ENCODE measurements around the gene FKBP14. TPM values are rescaled to one million over a fixed set of nuclear protein-coding genes. Genes with fewer than 3 reads are reported as not detected.
A peak's percentile ranks its signal among the peaks of the same experiment; 100 is the strongest.

The FKBP14 gene
- total RNA-seq, 3 donors from 2014 or later: 8.9 to 13.4 (median 11.8) TPM

GRCh38 chr7:30027065-30027456 lies 559 bp upstream of the FKBP14 start:
- Histone ChIP-seq H3K36me3 (ENCODE audit: low read depth) (no peaks in the 10 kb centered on the region), H3K4me1 (ENCODE audit: low read depth) (peaks cover 23% of the 10 kb centered on the region)
- no peak for TF ChIP-seq CTCF (IDR thresholded peaks at IDR 0.05)

GRCh38 chr7:30023524-30023923 lies 3.0 kb downstream of the FKBP14 start:
- Histone ChIP-seq H3K36me3 (ENCODE audit: low read depth) (no peaks in the 10 kb centered on the region), H3K9me3 (no peaks in the 10 kb centered on the region), H3K4me3 (no peak overlapping the region), H3K4me1 (ENCODE audit: low read depth) (peaks cover 17% of the 10 kb centered on the region)
- no peak for ATAC-seq
- TF ChIP-seq CTCF (IDR thresholded peaks at IDR 0.05): no peak
- intact Hi-C loops (cut with DNase I, micrococcal nuclease): no loop called here
- DNase-seq: no peak

More at GRCh38 chr7:30027065-30027456, 559 bp upstream of the FKBP14 start:
- DNase-seq (no peak), ATAC-seq (peak; percentile 10)
- peak overlapping the region; percentile 12 for H3K4me3 ChIP-seq
- intact Hi-C loops (cut with DNase I, micrococcal nuclease): no loop called here
- no peaks in the 10 kb centered on the region for H3K9me3 ChIP-seq

- intact Hi-C loops (cut with DNase I, micrococcal nuclease): no loop called here
- TF ChIP-seq CTCF (IDR thresholded peaks at IDR 0.05): no peak
- DNase-seq: no peak
- H3K9me3 ChIP-seq: no peaks in the 10 kb centered on the region
- H3K4me1 ChIP-seq (ENCODE audit: low read depth): peaks cover 17% of the 10 kb centered on the region
- no peaks in the 10 kb centered on the region for H3K36me3 ChIP-seq (ENCODE audit: low read depth)
- no peak overlapping the region for H3K4me3 ChIP-seq
- no peak for ATAC-seq
Measured at GRCh38 chr7:30022991-30023390, 3.5 kb downstream of the FKBP14 start.

GRCh38 chr7:30020535-30020934 lies 6.0 kb downstream of the FKBP14 start:
- H3K36me3 ChIP-seq (ENCODE audit: low read depth): no peaks in the 10 kb centered on the region
- intact Hi-C loops (cut with DNase I, micrococcal nuclease): no loop called here
- ATAC-seq (no peak), DNase-seq (no peak)
- no peak overlapping the region for H3K4me3 ChIP-seq
- no peaks in the 10 kb centered on the region for H3K9me3 ChIP-seq
- no peak for TF ChIP-seq CTCF (IDR thresholded peaks at IDR 0.05)
- peaks cover 9% of the 10 kb centered on the region for H3K4me1 ChIP-seq (ENCODE audit: low read depth)

- intact Hi-C loops (cut with DNase I, micrococcal nuclease): no loop called here
- no peak for TF ChIP-seq CTCF (IDR thresholded peaks at IDR 0.05)
- no peaks in the 10 kb centered on the region for H3K9me3 ChIP-seq
- H3K4me3 ChIP-seq: no peak overlapping the region
- peaks cover 3% of the 10 kb centered on the region for H3K4me1 ChIP-seq (ENCODE audit: low read depth)
- no peaks in the 10 kb centered on the region for H3K36me3 ChIP-seq (ENCODE audit: low read depth)
- ATAC-seq: no peak
- no peak for DNase-seq
Measured at GRCh38 chr7:30019960-30020359, 6.5 kb downstream of the FKBP14 start.

GRCh38 chr7:30019387-30019786 lies 7.1 kb downstream of the FKBP14 start:
- H3K9me3 ChIP-seq: no peaks in the 10 kb centered on the region
- peaks cover 3% of the 10 kb centered on the region for H3K4me1 ChIP-seq (ENCODE audit: low read depth)
- no peak for ATAC-seq
- no peak for DNase-seq
- intact Hi-C loops (cut with DNase I, micrococcal nuclease): no loop called here
- no peaks in the 10 kb centered on the region for H3K36me3 ChIP-seq (ENCODE audit: low read depth)
- H3K4me3 ChIP-seq: no peak overlapping the region
- TF ChIP-seq CTCF (IDR thresholded peaks at IDR 0.05): no peak

Measured in mucosa of descending colon (tissue), 3 donors.